SK-N-SH (cell line): ENCODE results near the gene PLEKHG2. TPM values are rescaled to one million over a fixed set of nuclear protein-coding genes. Genes with fewer than 3 reads are reported as not detected.
A peak's percentile ranks its signal among the peaks of the same experiment; 100 is the strongest.

Experiments
- CTCF ChIA-PET: fragments of 300-600, 350-600 bp; formaldehyde crosslinking; extraction: SDS; loops from one replicate; lab custom pipeline; 2021; lab: Yijun Ruan, JAX
- POLR2A ChIA-PET: fragments of 350-600 bp; sonication (Branson Sonifier 250); formaldehyde crosslinking; extraction: SDS; loops from one replicate; lab custom pipeline; 2020; ENCODE audit warnings: antibody characterized with exemption, inconsistent platforms; lab: Yijun Ruan, JAX
- DNase-seq: peaks from one replicate; pipeline ENCODE4 v3.0.0; 2012
- H2AFZ ChIP-seq: fragments of 200-600 bp; sonication (generic); 2 replicates; pipeline ENCODE4 v1.8.1; 2016; ENCODE audit warnings: antibody characterized with exemption, mild to moderate bottlenecking, low read depth
- H3F3A ChIP-seq: fragments of 200-600 bp; sonication (generic); replicated peaks from 2 replicates; pipeline ENCODE3; 2016; ENCODE audit warnings: antibody characterized with exemption, mild to moderate bottlenecking; ENCODE audit not compliant: insufficient read depth
- H3K27ac ChIP-seq, 2 experiments: fragments of 200-500 bp in 1 of 2; fragments of 200-600 bp in 1 of 2; sonication (Bioruptor generic) in 1 of 2; sonication (generic), shearing (Covaris generic) in 1 of 2; 2 replicates each; pipeline versions ENCODE4 v1.5.1 to v1.6.1; 2014 to 2016; ENCODE audit warnings: low read depth in 2 of 2, inconsistent platforms in 1 of 2, low read length in 1 of 2, mild to moderate bottlenecking in 1 of 2, mixed read lengths in 1 of 2
- H3K27me3 ChIP-seq: fragments of 200-600 bp; sonication (generic), shearing (Covaris generic); 2 replicates; pipeline ENCODE4 v1.6.1; 2016; ENCODE audit warnings: mixed run types; ENCODE audit not compliant: insufficient read depth
- H3K36me3 ChIP-seq, 2 experiments: fragments of 200-500 bp in 1 of 2; fragments of 200-600 bp in 1 of 2; sonication (Bioruptor generic) in 1 of 2; sonication (generic) in 1 of 2; replicated peaks in 1 of 2; 2 replicates each; pipeline versions ENCODE3 to v1.5.1; 2014 to 2016; ENCODE audit warnings: low read length in 1 of 2, mild to moderate bottlenecking in 1 of 2; ENCODE audit not compliant: insufficient read depth in 2 of 2, control insufficient read depth in 1 of 2
- H3K4me1 ChIP-seq, 2 experiments: fragments of 200-500 bp in 1 of 2; fragments of 200-600 bp in 1 of 2; sonication (Bioruptor generic) in 1 of 2; sonication (generic), shearing (Covaris generic) in 1 of 2; 2 replicates each; pipeline versions ENCODE4 v1.5.1 to v1.6.1; 2014 to 2016; ENCODE audit warnings: low read depth in 1 of 2, low read length in 1 of 2, mixed run types in 1 of 2; ENCODE audit not compliant: insufficient read depth in 2 of 2, control insufficient read depth in 1 of 2
- H3K4me2 ChIP-seq: fragments of 200-600 bp; sonication (generic), shearing (Covaris generic); 2 replicates; pipeline ENCODE4 v1.6.1; 2017; ENCODE audit warnings: mixed run types
- H3K4me3 ChIP-seq, 2 experiments: fragments of 200-500 bp in 1 of 2; fragments of 200-600 bp in 1 of 2; sonication (Bioruptor generic) in 1 of 2; sonication (generic), shearing (Covaris generic) in 1 of 2; 2 replicates each; pipeline versions ENCODE4 v1.5.1 to v1.8.1; 2014 to 2016; ENCODE audit warnings: low read depth in 2 of 2, inconsistent platforms in 1 of 2, low read length in 1 of 2, mild to moderate bottlenecking in 1 of 2, mixed read lengths in 1 of 2, moderate library complexity in 1 of 2
- H3K79me2 ChIP-seq: fragments of 200-600 bp; sonication (generic); 2 replicates; pipeline ENCODE4 v1.8.1; 2017; ENCODE audit warnings: mild to moderate bottlenecking; ENCODE audit not compliant: insufficient read depth
- H3K9ac ChIP-seq: fragments of 200-600 bp; sonication (generic); 2 replicates; pipeline ENCODE4 v1.6.1; 2017; ENCODE audit warnings: mixed run types
- H3K9me2 ChIP-seq: fragments of 200-600 bp; sonication (generic); 2 replicates; pipeline ENCODE4 v1.6.1; 2017; ENCODE audit warnings: mixed run types
- H3K9me3 ChIP-seq: fragments of 200-600 bp; sonication (generic); 2 replicates; pipeline ENCODE4 v1.6.1; 2017; ENCODE audit warnings: mixed run types, mild to moderate bottlenecking, moderate library complexity
- H4K20me1 ChIP-seq: fragments of 200-600 bp; sonication (generic); 2 replicates; pipeline ENCODE4 v1.6.1; 2017; ENCODE audit warnings: mild to moderate bottlenecking, mixed run types; ENCODE audit not compliant: insufficient read depth
- MEF2A ChIP-seq: IDR thresholded peaks from 2 replicates; pipeline ENCODE4 v1.4.0; 2012; ENCODE audit warnings: low read depth, borderline replicate concordance
- NRF1 ChIP-seq: IDR thresholded peaks from 2 replicates; pipeline ENCODE4 v1.6.1; 2012; ENCODE audit warnings: low read depth, mild to moderate bottlenecking, low read length
- RAD21 ChIP-seq: IDR thresholded peaks from 2 replicates; pipeline ENCODE4 v1.6.1; 2012; ENCODE audit warnings: mild to moderate bottlenecking, low read length
- SMC3 ChIP-seq: IDR thresholded peaks from 2 replicates; pipeline ENCODE4 v1.6.1; 2012; ENCODE audit warnings: low read depth, low read length, improper control_type of control experiment
- TAF1 ChIP-seq: IDR thresholded peaks from 2 replicates; pipeline ENCODE4 v1.6.1; 2012; ENCODE audit warnings: low read depth, mild to moderate bottlenecking, low read length, moderate library complexity, borderline replicate concordance
- WGBS: methylation state at CpG from one replicate; pipeline ENCODE4 v1.1.6; 2017; ENCODE audit warnings: low lambda C conversion rate; 5-methylcytosine and 5-hydroxymethylcytosine counted together
- polyA plus RNA-seq, 3 experiments: library from polyadenylated mRNA; depleted of rRNA; stranded (reverse); fragments of >200 nt; gene quantifications; 2 replicates each; pipeline ENCODE4 v1.2.3, GENCODE V29; 2012
- TF ChIP-seq, protein P1 (sequence below): fragments of 200-600 bp; sonication (generic); IDR thresholded peaks from 2 replicates; pipeline ENCODE4 v1.6.1; 2017; ENCODE audit warnings: antibody characterized with exemption, mild to moderate bottlenecking, moderate library complexity

The PLEKHG2 gene
- polyA plus RNA-seq, 1 of the 3 experiments (the other 2 are of a cell fraction): 13.6 TPM

DNA sequence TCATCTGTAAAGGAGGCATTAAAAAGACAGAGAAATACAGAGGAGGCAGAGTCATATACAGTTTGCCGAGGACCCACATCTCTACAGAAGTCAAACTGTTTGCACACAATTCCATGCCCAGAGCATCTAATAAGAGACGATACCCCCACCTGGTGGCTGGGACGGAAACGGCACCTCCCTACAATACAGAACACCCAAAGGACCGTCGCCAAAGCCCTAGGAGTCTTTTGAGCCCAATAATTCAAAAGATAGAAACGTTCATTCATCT is 703 bp upstream of the PLEKHG2 start:
- TF ChIP-seq SMC3 (peak; percentile 90), MEF2A (no peak), RAD21 (peak; percentile 92)
- TF ChIP-seq, protein P1, sequence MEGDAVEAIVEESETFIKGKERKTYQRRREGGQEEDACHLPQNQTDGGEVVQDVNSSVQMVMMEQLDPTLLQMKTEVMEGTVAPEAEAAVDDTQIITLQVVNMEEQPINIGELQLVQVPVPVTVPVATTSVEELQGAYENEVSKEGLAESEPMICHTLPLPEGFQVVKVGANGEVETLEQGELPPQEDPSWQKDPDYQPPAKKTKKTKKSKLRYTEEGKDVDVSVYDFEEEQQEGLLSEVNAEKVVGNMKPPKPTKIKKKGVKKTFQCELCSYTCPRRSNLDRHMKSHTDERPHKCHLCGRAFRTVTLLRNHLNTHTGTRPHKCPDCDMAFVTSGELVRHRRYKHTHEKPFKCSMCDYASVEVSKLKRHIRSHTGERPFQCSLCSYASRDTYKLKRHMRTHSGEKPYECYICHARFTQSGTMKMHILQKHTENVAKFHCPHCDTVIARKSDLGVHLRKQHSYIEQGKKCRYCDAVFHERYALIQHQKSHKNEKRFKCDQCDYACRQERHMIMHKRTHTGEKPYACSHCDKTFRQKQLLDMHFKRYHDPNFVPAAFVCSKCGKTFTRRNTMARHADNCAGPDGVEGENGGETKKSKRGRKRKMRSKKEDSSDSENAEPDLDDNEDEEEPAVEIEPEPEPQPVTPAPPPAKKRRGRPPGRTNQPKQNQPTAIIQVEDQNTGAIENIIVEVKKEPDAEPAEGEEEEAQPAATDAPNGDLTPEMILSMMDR: peak; percentile 98
- Histone ChIP-seq H3K79me2 (peaks cover 65% of the 10 kb centered on the region), H3K36me3 (peaks cover 3 to 7% of the 10 kb centered on the region in 2 experiments), H3K27ac (peak overlapping the region; percentile 74 to 91), H3K9me2 (no peaks in the 10 kb centered on the region), H4K20me1 (peaks cover 29% of the 10 kb centered on the region), H3F3A (peaks cover 33% of the 10 kb centered on the region), H3K9me3 (no peaks in the 10 kb centered on the region), H3K4me1 (peaks cover 29 to 44% of the 10 kb centered on the region in 2 experiments; a peak in 3 of 4 replicates), H3K9ac (peak overlapping the region; percentile 43; the same call in 1 of the 2 replicates), H3K4me2 (peak overlapping the region; percentile 92), H3K27me3 (no peaks in the 10 kb centered on the region), H2AFZ (no peak overlapping the region), H3K4me3 (peak overlapping the region; percentile 66 to 92)
- 2% methylated on average over 7 of the region's 7 CpGs for WGBS
- peak; percentile 80 for DNase-seq
- ChIA-PET POLR2A (interaction anchor here (0.6 to 1.8 kb wide), 3 partner anchors 14 to 24 kb away, joined by 3 to 14 read pairs (median 4); partner anchors contain the start of gene RPS16), CTCF (interaction anchor here (0.6 to 5.1 kb wide), 20 partner anchors 9 to 289 kb away, joined by 3 to 106 read pairs (median 4); partner anchors contain the start of genes EID2B, MED29, PAF1 and RPS16)

DNA sequence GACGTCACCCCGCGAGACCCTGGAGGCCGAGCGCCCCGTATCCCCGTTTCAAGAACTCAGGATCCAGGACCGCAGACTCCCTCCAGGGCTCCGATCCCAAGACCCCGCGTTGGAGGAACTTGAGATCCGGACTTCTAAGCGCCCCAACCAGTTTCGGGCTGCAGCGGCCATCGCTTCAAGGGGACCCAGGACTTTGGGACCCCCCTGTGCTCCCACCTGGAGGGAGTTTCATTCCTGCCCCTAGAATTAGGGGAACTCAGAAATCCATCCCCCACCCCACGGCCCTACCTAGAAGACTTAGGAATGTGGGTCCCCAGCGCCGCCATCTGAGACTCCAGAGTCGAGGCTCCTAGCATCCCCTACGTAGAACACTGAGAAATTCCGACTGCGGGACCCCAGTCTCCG is 400 bp downstream of the PLEKHG2 start:
- peak overlapping the region; percentile 94 to 96 for H3K27ac ChIP-seq
- peak overlapping the region; percentile 97 for H3K9ac ChIP-seq
- CTCF ChIA-PET: interaction anchor here (0.6 to 5.1 kb wide), 12 partner anchors 11 to 940 kb away, joined by 3 to 106 read pairs (median 7); partner anchors contain the start of genes EID2B, MED29, PAF1 and RPS16
- 0% methylated on average over 21 of the region's 24 CpGs for WGBS
- H3K4me2 ChIP-seq: peak overlapping the region; percentile 99
- H3K9me2 ChIP-seq: no peaks in the 10 kb centered on the region
- H3K4me3 ChIP-seq: peak overlapping the region; percentile 92 to 96
- no peak for DNase-seq
- peak overlapping the region; percentile 74 for H2AFZ ChIP-seq
- peaks cover 5% of the 10 kb centered on the region in 2 experiments for H3K36me3 ChIP-seq
- H3K4me1 ChIP-seq: peaks cover 29 to 40% of the 10 kb centered on the region in 2 experiments; a peak in 3 of 4 replicates
- no peaks in the 10 kb centered on the region for H3K9me3 ChIP-seq
- peaks cover 33% of the 10 kb centered on the region for H3F3A ChIP-seq
- H3K27me3 ChIP-seq: no peaks in the 10 kb centered on the region
- POLR2A ChIA-PET: interaction anchor here (1.8 to 2.2 kb wide), 2 partner anchors 23 kb away, joined by 14 to 28 read pairs; partner anchors contain the start of gene RPS16
- 0 out of 2 replicates have a peak, but pooled peaks have one; percentile 2 for TF ChIP-seq TAF1
- TF ChIP-seq, protein P1: peak; percentile 10; the same call in 1 of the 2 replicates
- 0 out of 2 replicates have a peak, but pooled peaks have one; percentile 19 for TF ChIP-seq SMC3
- no peak for TF ChIP-seq NRF1
- TF ChIP-seq, all 33 proteins: peak for 3
- H4K20me1 ChIP-seq: peaks cover 21% of the 10 kb centered on the region
- H3K79me2 ChIP-seq: peaks cover 63% of the 10 kb centered on the region
